Measurements from ENCODE around the gene STARD4. TPM values are rescaled to one million over a fixed set of nuclear protein-coding genes. Genes with fewer than 3 reads are reported as not detected.

The STARD4 gene
- total and polyA plus RNA-seq, 2 of the 13 experiments (the other 11 are each of a cell fraction or from before 2014, with no cell fraction given) = 27.4 to 66.9 TPM

DNA sequence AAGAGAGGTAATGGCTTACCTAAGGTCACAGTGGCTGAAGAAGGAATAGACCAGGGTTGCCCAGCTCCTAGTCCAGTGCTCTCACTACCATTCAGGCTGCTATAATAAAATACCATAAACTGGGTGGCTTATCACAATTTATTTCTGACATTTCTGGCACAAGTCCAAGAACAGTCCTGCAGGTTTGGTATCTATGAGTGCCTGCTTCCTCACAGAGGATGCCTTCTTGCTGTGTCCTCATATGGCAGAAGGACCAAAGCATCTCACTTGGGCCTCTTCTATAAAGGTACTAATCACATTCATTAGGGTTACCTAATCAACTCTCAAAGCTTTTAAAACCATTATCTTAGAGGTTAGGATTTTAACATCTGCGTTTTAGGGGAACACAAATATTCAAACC is 17.2 kb downstream of the STARD4 start (continued):
- TF ChIP-seq, protein P1, sequence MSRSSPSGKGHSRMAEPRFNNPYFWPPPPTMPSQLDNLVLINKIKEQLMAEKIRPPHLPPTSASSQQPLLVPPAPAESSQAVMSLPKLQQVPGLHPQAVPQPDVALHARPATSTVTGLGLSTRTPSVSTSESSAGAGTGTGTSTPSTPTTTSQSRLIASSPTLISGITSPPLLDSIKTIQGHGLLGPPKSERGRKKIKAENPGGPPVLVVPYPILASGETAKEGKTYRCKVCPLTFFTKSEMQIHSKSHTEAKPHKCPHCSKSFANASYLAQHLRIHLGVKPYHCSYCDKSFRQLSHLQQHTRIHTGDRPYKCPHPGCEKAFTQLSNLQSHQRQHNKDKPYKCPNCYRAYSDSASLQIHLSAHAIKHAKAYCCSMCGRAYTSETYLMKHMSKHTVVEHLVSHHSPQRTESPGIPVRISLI (CRISPR knock-in tag; IDR thresholded peaks at IDR 0.05; ENCODE audit: borderline replicate concordance) = no peak

DNA sequence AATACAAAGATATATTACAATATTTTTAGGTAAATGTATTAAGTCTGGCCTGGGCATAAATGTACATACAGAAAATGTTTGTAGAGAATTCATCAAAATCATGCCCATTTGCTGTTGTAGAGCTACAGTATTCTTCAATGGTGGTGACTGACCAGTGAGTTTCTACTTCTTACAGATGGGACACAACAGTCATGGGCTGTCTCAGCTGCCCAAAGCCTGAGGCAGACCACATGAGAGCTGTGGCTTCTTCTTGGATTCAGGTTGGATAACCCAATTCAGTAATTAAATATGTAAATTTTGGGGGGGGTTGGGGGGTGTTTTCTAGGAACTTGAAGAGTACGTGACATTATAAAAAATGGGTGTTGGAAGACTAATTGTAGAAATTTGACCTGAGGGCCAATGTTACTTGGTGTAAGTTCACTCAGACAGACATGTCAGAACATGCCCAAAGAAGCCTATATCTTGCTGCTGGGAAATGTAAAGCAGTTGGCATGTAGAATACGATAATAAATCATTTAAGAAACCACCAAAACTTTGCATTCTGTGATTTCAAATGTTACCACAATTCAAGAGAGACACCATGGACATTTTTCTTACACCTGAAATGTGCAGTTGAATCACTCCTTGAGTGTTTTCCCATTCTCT is 17.9 kb downstream of the STARD4 start:
- DNase-seq (ENCODE audit: low spot score) = no peak
- in situ Hi-C loops (cut with HindIII; ENCODE audit: extremely low pct_ligation_motif_present, low pct_unique_long_range_greater_than_20kb) (loop anchor here (25.0 kb wide), 1 partner anchor 332 kb away; no protein-coding TSS in a partner anchor), intact Hi-C loops (cut with micrococcal nuclease; ENCODE audit: unreplicated experiment) (no loop called here)
- no peak overlapping the region for H3K4me2 ChIP-seq (ENCODE audit: low read depth, low read length)
- H3K9me3 ChIP-seq (ENCODE audit: low read length) = no peaks in the 10 kb centered on the region
- H3K4me1 ChIP-seq (ENCODE audit: insufficient read depth, low read length) = peaks cover 9% of the 10 kb centered on the region; the same call in 1 of the 2 replicates
- ChIA-PET CTCF (ENCODE audit: low intra/inter-chr PET ratio, low total read pairs) (no interaction called here), POLR2A (no interaction called here)
- H4K20me1 ChIP-seq (ENCODE audit: insufficient read depth, low read length) = no peaks in the 10 kb centered on the region
- peaks cover 3% of the 10 kb centered on the region for H3K79me2 ChIP-seq (ENCODE audit: insufficient read depth, low read length)
- FAIRE-seq = no peak
- no peak overlapping the region for H3K4me3 ChIP-seq (replicated peaks in 1 of 3; ENCODE audit: insufficient read depth in 1 of 3, low read depth in 2 of 3, low read length in 3 of 3)
- BruUV-seq (replicated peaks) = no TSS peak
- TF ChIP-seq, protein P2, sequence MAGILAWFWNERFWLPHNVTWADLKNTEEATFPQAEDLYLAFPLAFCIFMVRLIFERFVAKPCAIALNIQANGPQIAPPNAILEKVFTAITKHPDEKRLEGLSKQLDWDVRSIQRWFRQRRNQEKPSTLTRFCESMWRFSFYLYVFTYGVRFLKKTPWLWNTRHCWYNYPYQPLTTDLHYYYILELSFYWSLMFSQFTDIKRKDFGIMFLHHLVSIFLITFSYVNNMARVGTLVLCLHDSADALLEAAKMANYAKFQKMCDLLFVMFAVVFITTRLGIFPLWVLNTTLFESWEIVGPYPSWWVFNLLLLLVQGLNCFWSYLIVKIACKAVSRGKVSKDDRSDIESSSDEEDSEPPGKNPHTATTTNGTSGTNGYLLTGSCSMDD (CRISPR knock-in tag; IDR thresholded peaks at IDR 0.05) = no peak
- peak; percentile 98 for TF ChIP-seq TP53 (CRISPR knock-in tag; conservative IDR thresholded peaks at IDR 0.05)
- no peak for ATAC-seq
- no peak overlapping the region for H2AFZ ChIP-seq (ENCODE audit: low read length)
- no peaks in the 10 kb centered on the region for H3K27me3 ChIP-seq (ENCODE audit: control insufficient read depth in 1 of 2, insufficient read depth in 2 of 2, low read length in 2 of 2)
- peaks cover 0 to 15% of the 10 kb centered on the region in 2 experiments for H3K36me3 ChIP-seq (replicated peaks in 1 of 2; ENCODE audit: control insufficient read depth in 1 of 2, insufficient read depth in 2 of 2, low read length in 2 of 2)
- H3K9ac ChIP-seq (ENCODE audit: insufficient read depth, low read depth, low read length) = no peak overlapping the region
- 90% methylated on average over 2 of the region's 2 CpGs for WGBS (ENCODE audit: low lambda C conversion rate)
- peak overlapping the region; percentile 17 for H3K27ac ChIP-seq (ENCODE audit: extremely low read length, insufficient read depth, low read length)
